Hematopoietic multipotent progenitor cell treated with erythropoietin and hydrocortisone succinate and interleukin-3 and kit ligand, for 17 days (in vitro differentiated cells): Measurements from ENCODE around the gene SLAMF6.

Experiments used
- DNase-seq: peaks from one replicate; pipeline ENCODE4 v3.0.0-alpha.2; 2015; ENCODE audit warnings: low spot score

SLAMF6 gene

DNA sequence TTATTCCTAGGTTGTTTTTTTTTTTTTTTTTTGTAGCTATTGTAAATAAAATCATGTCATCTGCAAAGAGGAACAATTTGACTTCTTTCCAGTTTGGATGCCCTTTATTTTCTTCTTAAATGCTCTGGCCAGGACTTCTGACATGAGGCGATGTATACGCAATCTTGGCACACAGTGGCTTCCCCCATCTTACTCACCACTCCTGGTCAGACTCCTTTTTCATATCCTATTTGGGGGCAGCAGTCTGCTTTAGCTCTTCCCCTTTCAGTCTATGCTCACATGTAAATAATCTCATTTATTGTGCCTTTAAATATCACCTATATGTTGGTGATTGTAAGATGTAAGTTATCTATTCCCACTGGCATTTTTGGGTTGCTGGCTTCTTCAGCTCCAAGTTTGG, 56.1 kb downstream of the SLAMF6 start:
- no peak for DNase-seq

DNA sequence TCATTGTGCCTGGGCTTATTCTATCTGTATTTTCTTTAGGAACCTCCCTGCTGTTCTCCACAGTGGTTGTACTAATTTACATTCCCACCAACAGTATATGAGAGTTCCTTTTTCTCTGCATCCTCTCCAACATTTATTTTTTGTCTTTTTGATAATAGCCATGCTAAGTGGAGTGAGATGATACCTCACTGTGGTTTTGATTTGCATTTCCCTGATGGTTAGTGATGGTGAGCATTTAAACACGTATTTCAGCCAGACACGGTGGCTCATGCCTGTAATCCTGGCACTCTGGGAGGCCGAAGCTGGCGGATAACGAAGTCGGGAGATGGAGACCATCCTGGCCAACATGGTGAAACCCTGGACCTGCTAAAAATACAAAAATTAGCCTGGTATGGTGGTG, 57.9 kb downstream of the SLAMF6 start:
- no peak for DNase-seq

DNA sequence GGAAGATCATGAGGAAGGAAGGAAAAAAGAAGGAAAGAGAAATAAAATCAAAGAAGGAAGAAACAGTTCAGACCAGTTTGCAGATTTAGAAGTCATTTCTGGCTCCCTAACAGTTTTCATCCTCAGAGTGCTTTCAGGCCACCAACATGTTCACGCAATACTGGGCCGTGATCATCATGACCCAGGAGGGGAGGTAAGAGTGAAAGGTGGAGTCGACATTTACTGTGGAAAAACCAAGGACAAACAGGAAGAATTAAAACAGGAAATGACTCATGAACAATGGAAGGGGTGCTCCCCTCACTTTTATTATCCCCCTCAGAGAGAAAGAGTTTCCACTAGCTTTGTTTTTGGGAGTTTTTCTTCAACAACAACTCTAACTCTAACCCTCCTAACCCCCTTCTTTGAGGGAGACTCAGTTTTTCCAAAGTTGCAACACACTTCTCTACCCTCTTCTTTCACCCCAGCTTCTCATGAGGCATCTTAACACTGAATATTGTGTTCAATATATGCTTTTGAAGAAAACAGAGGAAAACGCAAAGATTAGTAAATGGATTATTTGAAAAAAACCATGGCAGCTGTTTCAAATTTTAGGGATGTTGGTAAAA, 62.3 kb downstream of the SLAMF6 start:
- DNase-seq, result no peak

DNA sequence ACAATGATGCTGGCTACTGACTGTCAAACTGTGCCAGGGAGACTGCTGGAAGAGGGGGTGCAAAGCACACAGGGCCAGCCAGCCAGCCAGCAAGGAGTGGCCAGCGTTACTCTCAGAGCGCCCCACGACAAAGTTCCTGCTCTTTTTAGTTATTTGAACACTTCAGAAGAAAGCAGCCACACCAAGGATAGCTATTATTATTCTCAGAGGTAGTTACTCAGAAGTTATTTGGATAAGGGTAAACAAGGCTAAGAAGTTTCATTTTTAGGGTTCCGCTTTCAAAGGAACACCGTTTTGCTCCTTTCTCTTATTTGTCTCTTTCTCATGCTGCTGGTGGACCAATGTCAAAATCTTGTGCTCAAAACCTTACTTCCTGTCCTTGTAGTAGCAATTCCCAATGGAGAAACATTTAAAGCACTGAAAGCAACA, 62.8 kb downstream of the SLAMF6 start:
- DNase-seq, result no peak

DNA sequence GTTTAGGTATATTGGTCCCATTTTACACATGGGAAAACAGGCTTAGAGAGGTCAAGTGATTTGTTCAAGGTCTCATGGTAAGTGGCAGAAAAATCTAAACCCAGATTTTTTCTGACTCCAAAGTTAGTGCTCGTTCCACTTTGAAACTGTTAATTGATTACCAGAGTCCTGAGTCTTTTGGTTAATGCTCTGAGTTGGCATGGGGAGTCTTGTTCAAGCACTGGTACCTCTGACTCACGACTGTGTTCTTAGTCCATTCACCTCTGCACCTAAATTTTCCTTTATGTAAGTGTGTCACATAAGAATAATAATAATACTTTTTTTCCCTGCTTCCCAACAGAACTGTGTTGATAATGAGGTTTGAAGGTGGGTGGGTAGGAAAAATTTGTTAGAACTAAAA, 63.4 kb downstream of the SLAMF6 start:
- DNase-seq, result no peak

DNA sequence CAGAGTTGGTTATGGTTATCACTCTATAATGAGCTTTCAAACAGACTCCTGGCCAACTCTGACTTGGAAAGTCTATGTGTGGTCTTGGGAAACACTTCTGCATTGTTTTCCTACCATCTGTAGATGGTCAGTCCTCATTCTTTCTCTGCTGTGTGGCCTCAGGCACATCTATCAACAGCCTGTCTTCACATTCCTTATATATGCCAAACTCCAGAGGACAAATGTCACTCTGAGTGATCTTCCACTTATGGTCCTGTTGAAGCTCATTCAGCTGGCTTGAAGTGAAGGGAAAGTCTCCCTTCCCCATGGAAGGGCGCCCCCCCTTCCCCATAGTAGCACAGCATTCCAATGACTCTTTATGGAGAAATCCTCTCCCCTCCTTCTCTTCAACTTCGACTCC, 64.0 kb downstream of the SLAMF6 start:
- DNase-seq, result no peak

DNA sequence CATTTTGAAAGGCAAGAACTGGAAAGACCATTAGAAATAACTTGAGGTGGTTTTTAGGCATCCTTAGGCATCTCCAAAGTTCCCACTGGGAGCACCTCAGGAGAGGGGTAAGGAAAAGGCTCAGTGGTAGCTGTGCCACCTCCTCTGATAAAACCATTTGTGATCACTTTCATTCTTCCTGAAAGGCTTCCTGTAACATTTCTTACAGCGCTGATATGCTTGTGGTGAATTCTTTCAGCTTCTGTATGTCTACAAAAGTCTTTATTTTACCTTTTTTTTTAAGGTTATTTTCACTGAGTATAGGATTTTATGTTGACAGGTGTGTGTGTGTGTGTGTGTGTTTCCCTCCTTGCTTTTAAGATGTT, 67.9 kb downstream of the SLAMF6 start:
- DNase-seq, result no peak

DNA sequence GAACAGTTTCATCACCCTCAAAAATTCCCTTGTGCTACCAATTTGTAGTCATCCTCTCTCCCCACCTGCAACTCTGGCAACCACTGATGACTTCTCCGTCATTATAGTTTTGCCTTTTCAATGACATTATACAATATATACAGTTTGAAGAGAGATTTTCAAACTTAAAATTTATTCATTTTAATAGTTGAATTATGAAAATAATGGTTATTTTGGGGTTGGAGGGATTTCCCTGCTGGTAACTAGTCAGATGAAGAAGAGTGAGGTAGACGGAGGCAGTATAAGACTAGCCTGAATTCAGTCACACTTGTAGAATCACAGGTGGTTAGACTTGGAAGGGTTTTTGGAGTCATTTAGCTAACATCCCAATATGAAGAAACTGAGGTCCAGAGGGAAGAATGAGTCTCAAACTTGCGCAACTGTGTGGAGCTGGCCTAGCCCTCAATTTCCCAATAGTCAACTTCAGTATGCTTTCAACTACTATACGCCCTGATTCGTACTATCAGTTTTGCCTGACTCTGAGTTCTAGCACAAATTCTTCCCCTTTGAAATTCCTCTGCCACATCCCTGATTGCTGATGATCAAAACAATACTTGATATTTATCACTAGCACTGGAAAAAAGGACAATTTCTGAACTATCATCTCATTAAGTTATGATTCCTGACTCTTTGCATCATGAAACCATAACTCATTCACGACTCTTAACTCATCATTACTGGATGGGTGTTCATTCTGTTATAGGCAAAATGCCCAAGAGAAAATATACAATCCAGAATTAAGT, 68.5 kb downstream of the SLAMF6 start:
- DNase-seq, result no peak

DNA sequence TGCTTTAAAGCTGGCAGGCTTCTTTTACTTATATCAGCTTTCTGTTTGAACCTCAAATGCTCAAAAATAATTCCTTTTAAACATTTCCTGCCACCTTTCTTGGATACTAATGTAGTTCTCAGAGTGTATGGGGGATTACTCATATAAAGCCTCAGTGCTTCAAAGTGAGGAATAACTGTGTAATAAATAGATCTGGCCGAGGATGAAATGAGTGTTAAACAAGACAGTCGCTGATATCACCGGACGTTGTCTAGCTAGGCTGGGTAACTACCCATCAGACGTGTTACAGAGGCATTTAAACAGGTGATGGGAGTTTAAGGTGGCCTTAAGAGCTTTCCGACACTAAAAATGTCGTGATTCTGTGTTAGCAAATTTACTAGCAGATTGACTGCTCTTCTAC, 69.6 kb downstream of the SLAMF6 start:
- no peak for DNase-seq

DNA sequence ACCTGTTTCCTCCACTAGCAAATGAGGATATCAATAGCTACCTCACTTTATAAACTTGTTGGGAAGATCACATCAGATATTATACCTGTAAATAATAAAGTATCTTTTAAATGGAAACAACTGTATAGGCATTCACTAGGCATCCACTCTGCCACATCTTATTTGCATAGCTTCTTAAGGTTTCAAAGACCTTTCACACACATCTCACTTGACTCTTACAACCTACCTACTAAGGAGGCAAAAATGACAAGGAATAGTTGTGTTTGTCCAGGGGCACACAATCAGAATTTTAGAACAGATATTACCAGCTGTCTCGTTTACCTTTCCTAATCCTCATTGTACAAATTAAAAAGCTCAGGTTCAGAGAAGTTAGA, 71.2 kb downstream of the SLAMF6 start:
- no peak for DNase-seq

DNA sequence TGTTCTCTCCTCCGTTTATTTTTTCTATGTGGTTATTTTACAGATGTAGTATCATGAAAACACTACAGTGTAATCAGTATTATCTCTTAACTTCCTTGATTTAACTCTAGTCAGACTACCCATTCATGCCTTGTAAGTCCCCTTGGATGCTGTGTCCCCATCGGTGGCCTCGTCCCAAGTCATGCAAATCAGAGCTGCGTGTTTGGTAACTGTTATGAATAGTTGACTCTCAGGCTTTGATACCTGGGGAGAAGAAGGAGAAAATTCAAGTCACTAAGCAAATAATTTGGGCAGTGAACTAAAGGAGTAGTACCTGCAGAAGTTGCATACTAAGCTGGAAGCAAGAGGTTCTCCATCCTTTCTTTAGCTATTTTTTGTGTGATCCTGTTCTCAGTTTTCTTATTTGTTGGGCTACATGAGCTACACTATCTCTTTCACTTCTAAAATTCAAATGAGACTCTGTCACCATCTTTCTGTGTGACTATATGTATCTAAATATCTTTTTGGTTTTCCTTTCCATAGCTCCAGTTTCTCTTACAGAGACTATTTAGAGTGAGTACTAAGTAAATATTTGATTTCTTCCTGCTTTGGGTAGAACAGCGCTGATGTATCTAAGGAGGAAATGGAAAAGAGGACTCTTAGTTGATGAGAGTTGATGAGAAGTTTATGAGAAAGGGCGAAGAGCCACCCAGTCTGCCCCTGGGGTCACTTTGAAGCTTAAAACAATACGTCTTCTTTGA, 71.8 kb downstream of the SLAMF6 start:
- no peak for DNase-seq

DNA sequence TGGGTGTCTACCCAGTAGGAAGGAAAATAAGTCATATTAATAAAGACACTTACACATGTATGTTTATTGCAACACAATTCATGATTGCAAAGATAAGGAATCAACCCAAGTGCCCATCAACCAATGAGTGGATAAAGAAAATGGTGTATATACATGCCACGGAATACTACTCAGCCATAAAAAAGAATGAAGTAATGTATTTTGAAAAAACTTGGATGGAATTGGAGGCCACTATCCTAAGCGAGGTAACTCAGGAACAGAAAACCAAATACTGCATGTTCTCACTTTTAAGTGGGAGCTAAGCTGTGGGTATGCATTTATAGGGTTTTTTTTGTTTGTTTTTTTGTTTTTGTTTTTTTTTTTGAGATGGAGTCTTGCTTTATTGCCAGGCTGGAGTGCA, 73.6 kb downstream of the SLAMF6 start:
- DNase-seq, result no peak

DNA sequence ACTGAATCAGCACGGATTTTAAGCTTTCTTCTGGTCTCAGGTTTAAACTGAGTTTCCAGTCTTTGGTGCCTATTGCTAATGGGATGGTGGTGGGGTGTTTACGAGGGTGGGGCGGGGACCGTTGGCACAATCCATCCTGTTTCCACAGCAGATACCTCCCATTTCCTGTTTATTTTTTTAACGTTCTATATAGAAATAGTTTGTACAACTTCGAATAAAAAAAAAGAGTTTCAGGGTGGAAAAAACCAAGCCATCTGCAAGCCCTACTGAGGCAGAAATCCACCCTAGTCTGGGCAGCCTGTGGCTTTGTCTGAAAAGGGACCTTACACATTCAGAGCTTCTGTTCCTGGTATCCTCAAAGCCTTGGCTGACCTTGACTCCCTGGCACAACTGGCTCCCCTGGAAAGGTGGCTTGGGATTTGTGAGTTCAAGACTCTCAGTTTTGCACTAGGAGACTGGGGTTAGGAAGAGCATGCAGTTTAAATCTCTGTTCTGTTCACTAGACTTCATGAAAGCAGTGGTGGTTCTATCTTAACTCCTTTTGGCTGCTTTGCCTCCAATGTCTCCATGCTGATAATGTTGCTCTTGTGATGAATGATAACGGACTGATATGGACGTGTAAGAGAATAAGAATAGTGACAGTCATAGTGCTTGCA, 76.0 kb downstream of the SLAMF6 start:
- no peak for DNase-seq

DNA sequence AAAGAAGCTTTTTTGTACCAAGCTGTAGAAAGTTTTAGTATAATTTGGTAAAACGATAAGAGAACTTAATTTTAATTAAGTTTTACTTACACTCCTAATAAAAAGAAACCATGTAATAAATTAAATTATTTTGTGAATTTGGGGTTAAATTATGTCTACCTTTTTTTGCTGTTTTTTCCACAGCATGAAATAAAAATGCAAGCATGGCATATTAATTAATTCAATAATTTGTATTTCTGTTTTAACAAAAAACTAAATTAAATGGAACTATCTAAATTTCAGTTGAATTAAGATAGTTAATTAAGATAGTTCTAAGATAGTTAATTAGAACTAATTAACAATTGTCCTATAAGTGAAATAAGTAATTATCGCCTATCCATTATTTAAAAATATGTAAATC, 83.3 kb downstream of the SLAMF6 start:
- DNase-seq, result no peak

DNA sequence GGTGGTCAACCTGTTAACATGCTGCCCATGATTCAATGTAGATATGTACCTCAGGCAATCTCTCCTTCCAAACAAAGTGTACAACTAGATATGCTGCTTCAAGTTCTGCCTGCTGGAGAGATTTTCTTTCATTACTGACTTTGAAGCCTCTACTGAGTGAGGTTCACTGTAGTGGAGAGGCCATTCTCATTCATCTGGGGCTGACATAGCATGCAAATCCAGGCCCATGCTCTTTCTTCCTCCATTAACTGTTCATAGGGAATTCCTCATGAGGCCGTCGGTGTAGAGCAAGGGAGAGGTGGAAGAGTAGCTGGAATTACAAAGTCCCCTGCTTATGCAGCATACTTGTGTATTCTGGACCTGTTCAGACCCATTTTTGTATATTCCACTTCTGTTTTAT, 84.1 kb downstream of the SLAMF6 start:
- no peak for DNase-seq

DNA sequence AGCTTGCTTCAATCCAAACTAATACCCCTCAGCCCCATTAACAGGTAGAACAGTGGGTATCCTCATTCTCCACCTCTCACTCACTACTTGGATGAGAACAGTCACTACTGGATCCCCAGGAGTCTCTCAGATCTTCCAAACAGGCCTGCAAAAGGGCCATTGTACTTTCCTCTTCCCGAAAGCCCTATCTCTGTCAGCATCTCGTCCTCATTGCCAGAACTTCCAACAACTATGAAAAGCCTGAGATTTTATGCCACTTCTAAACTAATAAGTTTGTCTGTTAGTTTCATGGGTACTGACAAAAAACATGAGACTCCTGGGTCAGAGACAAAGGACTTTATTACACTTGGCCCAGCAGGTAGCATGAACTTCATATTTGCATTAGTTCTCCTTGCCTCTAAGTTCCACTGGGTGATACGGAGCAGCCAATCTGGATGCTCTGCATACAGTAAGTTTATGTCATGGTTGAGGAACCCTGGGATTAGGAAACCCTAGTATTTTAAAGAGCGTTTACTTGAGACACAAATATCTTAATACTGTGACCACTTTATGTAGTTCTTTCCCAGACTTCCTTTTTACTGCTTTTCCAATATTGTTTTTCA, 84.6 kb downstream of the SLAMF6 start:
- no peak for DNase-seq

DNA sequence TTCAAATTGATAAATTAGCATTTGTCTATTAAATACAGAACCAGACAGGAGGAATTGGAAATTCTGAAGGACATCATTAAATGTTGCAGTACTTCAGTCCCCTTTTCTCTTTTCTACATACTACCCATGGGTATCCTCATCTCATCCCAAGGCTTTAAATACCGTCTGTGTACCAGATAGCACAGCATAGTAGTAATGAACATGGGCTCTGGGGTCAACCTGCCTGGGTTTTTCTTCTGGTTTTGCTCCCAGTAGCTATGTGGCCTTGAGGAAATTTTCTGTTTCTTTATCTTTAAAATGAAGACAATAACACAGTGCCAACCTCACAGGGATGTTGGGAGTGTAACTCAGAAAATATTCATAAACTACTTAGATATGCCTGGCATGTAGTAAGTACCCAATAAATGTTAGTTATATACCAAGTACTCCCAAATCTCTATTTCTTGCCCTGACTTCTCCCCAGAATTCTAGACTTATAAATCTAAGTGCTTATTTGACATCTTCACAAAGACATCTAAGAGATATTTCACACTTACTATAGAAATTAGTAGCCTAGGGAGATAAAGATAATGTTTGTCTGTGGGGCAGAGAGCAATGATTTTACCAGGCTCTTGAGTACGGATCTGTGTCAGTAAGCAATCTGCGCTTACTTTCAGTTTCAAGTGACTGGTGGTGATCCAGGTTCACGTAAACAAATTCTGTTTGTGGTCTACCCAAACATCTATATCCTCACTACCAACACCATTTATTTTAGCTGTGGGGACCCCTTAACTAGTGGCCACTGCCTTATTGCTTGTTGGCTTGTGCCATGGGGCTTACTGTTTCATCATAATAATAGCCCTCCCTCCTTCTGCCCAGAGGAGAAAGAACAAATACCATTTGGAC, 85.4 kb downstream of the SLAMF6 start:
- no peak for DNase-seq

DNA sequence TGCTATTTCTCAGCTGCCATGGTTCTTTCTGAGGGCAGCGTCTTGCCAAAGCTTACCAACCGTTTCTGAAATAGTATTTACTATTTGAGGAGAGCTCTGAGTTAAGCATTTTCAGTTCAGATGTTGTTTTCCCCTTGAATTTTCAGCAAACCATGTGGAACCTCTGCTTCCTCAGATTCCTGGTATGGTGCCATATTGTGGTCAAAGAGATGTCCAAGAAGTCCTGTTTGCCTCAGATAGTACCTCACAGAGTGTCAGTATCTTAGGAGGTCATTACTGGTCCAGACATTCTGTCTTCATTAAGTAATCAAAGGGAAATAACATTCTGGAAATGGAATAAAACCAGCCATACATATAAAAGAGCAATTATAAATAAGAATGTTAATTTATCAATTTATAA, 86.1 kb downstream of the SLAMF6 start:
- no peak for DNase-seq
